Prostate gland (tissue), 2 donors: ENCODE results near the gene CCBE1.

Experiments used
- CTCF ChIP-seq, 4 experiments: fragments of 200-600 bp in 2 of 4; fragments of 450-650 bp in 2 of 4; sonication (generic) in 2 of 4; IDR thresholded peaks; 1 replicate in 3 of 4; 2 replicates in 1 of 4; pipeline ENCODE4 v1.5.1; 2016 to 2019; ENCODE audit warnings: antibody characterized with exemption in 4 of 4, mild to moderate bottlenecking in 2 of 4, moderate library complexity in 2 of 4
- POLR2A ChIP-seq: fragments of 450-650 bp; IDR thresholded peaks from one replicate; pipeline ENCODE4 v1.6.1; 2016; ENCODE audit warnings: antibody characterized with exemption, mild to moderate bottlenecking
- POLR2AphosphoS5 ChIP-seq: sonication (generic); formaldehyde crosslinking; IDR thresholded peaks from one replicate; pipeline ENCODE4 v1.6.1; 2017; ENCODE audit warnings: antibody characterized with exemption

GRCh38 chr18:59500765-59501164 is 196.5 kb downstream of the CCBE1 start:
- TF ChIP-seq CTCF (IDR thresholded peaks at IDR 0.05) (no peak), POLR2A (no peak), POLR2AphosphoS5 (no peak)
